K562 (cell line): Measurements from ENCODE around the gene SLAIN1. TPM values are rescaled to one million over a fixed set of nuclear protein-coding genes. Genes with fewer than 3 reads are reported as not detected.

Experiments used
- EHMT2 ChIP-seq: fragments of 450-650 bp; IDR thresholded peaks from 2 replicates; pipeline ENCODE4 v1.6.1; 2018; ENCODE audit warnings: antibody characterized with exemption
- FIP1L1 ChIP-seq: fragments of 200-400 bp; formaldehyde crosslinking; IDR thresholded peaks from 2 replicates; pipeline ENCODE4 v1.6.1; 2018; ENCODE audit warnings: mild to moderate bottlenecking, low read depth, low read length; ENCODE audit not compliant: poor library complexity, severe bottlenecking
- GTF2A2 ChIP-seq: IDR thresholded peaks from 2 replicates; pipeline ENCODE4 v1.6.1; 2016; ENCODE audit warnings: mild to moderate bottlenecking, missing genetic modification characterization, missing compliant biosample characterization
- RBM25 ChIP-seq: fragments of 200-400 bp; formaldehyde crosslinking; IDR thresholded peaks from 2 replicates; pipeline ENCODE4 v1.6.1; 2018; ENCODE audit warnings: low read length, low read depth, moderate library complexity; ENCODE audit not compliant: severe bottlenecking
- ZNF121 ChIP-seq: sonication (generic); formaldehyde crosslinking; conservative IDR thresholded peaks from 2 replicates; pipeline ENCODE4 v1.8.0; 2022; ENCODE audit warnings: missing genetic modification reagents
- ZNF146 ChIP-seq: IDR thresholded peaks from one replicate; pipeline ENCODE4 v1.6.1; 2018; ENCODE audit warnings: missing compliant biosample characterization; ENCODE audit not compliant: unreplicated experiment
- polyA plus RNA-seq, 8 experiments: library from polyadenylated mRNA; depleted of rRNA in 4 of 8; stranded (reverse) in 5 of 8; unstranded in 3 of 8; fragments of >200 nt; fragmentation: Nextera tagmentation in 2 of 8; fragmentation: Illumina TruSeq in 1 of 8; extraction: Ambion mirVana in 2 of 8; extraction: Trizol in 1 of 8; gene quantifications; 2 replicates each; pipeline versions ENCODE4 v1.2.1 to v1.2.3, GENCODE V29; 2011 to 2014; ENCODE audit warnings: inconsistent platforms in 1 of 8, missing spikeins in 1 of 8
- total RNA-seq, 7 experiments: library from RNA; depleted of rRNA in 6 of 7; stranded (reverse); fragments of >200 nt in 6 of 7; fragmentation: Illumina TruSeq in 2 of 7; extraction: Trizol in 2 of 7; gene quantifications; 2 replicates each; pipeline versions ENCODE4 v1.2.1 to v1.2.3, GENCODE V29; 2011 to 2021; ENCODE audit warnings: low replicate concordance in 1 of 7
- TF ChIP-seq, protein P1 (sequence below): fragments of 250-450 bp; sonication (Bioruptor Pico); IDR thresholded peaks from 2 replicates; pipeline ENCODE4 v1.8.0; 2022; ENCODE audit warnings: inconsistent platforms, mild to moderate bottlenecking, moderate library complexity, borderline replicate concordance
- TF ChIP-seq, protein P2 (sequence below): sonication (generic); formaldehyde crosslinking; IDR thresholded peaks from 2 replicates; pipeline ENCODE4 v1.8.0; 2022; ENCODE audit warnings: mild to moderate bottlenecking, missing genetic modification reagents
- TF ChIP-seq, protein P3 (sequence below): fragments of 200-800 bp; sonication (Bioruptor generic); IDR thresholded peaks from 2 replicates; pipeline ENCODE4 v1.6.1; 2017; ENCODE audit warnings: missing genetic modification characterization, missing compliant biosample characterization
- TF ChIP-seq, protein P4 (sequence below): IDR thresholded peaks from 3 replicates; pipeline ENCODE4 v1.6.1; 2011; ENCODE audit warnings: borderline replicate concordance, mild to moderate bottlenecking; ENCODE audit not compliant: insufficient read length, insufficient read depth
- TF ChIP-seq, protein P5 (sequence below): sonication (generic); formaldehyde crosslinking; IDR thresholded peaks from 2 replicates; pipeline ENCODE4 v1.4.0; 2020; ENCODE audit warnings: mild to moderate bottlenecking, missing genetic modification reagents

Gene SLAIN1
- total and polyA plus RNA-seq, 9 of the 15 experiments (the other 6 are each of a cell fraction or from before 2014, with no cell fraction given), result 0.07 to 0.40 (median 0.10) TPM; not detected in 3

DNA sequence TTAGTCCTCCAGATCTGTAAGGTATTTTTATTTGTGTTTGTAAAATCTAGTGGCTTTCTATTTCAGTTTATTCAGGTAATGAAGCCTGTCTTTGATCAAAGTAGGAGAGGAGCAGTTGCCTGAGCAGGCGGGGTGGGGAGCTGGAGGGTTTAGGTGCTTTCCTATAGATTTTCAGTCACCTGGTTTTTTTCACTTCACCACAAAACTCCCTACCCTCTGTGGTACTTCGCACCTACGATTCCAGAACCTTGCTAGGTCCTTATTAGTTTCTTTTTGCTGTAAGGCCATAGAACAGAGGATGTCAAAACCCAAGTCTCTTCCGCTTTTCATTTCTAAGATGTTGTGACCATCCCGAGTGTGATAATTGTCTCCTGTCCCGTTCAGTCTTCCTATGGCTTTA is 26.6 kb downstream of the SLAIN1 start (continued):
- TF ChIP-seq, protein P1, sequence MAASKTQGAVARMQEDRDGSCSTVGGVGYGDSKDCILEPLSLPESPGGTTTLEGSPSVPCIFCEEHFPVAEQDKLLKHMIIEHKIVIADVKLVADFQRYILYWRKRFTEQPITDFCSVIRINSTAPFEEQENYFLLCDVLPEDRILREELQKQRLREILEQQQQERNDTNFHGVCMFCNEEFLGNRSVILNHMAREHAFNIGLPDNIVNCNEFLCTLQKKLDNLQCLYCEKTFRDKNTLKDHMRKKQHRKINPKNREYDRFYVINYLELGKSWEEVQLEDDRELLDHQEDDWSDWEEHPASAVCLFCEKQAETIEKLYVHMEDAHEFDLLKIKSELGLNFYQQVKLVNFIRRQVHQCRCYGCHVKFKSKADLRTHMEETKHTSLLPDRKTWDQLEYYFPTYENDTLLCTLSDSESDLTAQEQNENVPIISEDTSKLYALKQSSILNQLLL (CRISPR knock-in tag), result no peak
- TF ChIP-seq EHMT2 (no peak), FIP1L1 (no peak), RBM25 (no peak), ZNF146 (no peak), GTF2A2 (no peak), ZNF121 (CRISPR knock-in tag) (no peak)
- TF ChIP-seq, protein P2, sequence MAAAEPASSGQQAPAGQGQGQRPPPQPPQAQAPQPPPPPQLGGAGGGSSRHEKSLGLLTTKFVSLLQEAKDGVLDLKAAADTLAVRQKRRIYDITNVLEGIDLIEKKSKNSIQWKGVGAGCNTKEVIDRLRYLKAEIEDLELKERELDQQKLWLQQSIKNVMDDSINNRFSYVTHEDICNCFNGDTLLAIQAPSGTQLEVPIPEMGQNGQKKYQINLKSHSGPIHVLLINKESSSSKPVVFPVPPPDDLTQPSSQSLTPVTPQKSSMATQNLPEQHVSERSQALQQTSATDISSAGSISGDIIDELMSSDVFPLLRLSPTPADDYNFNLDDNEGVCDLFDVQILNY (CRISPR knock-in tag), result no peak
- TF ChIP-seq, protein P3, sequence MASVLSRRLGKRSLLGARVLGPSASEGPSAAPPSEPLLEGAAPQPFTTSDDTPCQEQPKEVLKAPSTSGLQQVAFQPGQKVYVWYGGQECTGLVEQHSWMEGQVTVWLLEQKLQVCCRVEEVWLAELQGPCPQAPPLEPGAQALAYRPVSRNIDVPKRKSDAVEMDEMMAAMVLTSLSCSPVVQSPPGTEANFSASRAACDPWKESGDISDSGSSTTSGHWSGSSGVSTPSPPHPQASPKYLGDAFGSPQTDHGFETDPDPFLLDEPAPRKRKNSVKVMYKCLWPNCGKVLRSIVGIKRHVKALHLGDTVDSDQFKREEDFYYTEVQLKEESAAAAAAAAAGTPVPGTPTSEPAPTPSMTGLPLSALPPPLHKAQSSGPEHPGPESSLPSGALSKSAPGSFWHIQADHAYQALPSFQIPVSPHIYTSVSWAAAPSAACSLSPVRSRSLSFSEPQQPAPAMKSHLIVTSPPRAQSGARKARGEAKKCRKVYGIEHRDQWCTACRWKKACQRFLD (CRISPR knock-in tag), result no peak
- TF ChIP-seq, protein P4, sequence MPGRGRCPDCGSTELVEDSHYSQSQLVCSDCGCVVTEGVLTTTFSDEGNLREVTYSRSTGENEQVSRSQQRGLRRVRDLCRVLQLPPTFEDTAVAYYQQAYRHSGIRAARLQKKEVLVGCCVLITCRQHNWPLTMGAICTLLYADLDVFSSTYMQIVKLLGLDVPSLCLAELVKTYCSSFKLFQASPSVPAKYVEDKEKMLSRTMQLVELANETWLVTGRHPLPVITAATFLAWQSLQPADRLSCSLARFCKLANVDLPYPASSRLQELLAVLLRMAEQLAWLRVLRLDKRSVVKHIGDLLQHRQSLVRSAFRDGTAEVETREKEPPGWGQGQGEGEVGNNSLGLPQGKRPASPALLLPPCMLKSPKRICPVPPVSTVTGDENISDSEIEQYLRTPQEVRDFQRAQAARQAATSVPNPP, result no peak
- TF ChIP-seq, protein P5, sequence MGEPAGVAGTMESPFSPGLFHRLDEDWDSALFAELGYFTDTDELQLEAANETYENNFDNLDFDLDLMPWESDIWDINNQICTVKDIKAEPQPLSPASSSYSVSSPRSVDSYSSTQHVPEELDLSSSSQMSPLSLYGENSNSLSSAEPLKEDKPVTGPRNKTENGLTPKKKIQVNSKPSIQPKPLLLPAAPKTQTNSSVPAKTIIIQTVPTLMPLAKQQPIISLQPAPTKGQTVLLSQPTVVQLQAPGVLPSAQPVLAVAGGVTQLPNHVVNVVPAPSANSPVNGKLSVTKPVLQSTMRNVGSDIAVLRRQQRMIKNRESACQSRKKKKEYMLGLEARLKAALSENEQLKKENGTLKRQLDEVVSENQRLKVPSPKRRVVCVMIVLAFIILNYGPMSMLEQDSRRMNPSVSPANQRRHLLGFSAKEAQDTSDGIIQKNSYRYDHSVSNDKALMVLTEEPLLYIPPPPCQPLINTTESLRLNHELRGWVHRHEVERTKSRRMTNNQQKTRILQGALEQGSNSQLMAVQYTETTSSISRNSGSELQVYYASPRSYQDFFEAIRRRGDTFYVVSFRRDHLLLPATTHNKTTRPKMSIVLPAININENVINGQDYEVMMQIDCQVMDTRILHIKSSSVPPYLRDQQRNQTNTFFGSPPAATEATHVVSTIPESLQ (CRISPR knock-in tag), result no peak
